ENCODE data around the gene CCDC50. TPM values are rescaled to one million over a fixed set of nuclear protein-coding genes. Genes with fewer than 3 reads are reported as not detected.

CCDC50 gene, protein sequence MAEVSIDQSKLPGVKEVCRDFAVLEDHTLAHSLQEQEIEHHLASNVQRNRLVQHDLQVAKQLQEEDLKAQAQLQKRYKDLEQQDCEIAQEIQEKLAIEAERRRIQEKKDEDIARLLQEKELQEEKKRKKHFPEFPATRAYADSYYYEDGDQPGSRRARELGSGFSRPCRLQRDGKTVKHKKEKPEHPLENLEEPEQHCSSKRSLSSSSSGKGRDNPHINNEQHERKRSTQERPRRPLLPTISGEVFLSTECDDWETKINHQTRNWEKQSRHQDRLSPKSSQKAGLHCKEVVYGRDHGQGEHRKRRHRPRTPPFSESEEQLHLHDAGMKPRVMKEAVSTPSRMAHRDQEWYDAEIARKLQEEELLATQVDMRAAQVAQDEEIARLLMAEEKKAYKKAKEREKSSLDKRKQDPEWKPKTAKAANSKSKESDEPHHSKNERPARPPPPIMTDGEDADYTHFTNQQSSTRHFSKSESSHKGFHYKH
- total RNA-seq (1 to 10 TPM; 4.0 to 9.7 (median 9.7) TPM), total RNA-seq (5.0 to 28.8 (median 14.2) reads per million in 29 experiments)
- 6.3 TPM for total RNA-seq (2013)

DNA sequence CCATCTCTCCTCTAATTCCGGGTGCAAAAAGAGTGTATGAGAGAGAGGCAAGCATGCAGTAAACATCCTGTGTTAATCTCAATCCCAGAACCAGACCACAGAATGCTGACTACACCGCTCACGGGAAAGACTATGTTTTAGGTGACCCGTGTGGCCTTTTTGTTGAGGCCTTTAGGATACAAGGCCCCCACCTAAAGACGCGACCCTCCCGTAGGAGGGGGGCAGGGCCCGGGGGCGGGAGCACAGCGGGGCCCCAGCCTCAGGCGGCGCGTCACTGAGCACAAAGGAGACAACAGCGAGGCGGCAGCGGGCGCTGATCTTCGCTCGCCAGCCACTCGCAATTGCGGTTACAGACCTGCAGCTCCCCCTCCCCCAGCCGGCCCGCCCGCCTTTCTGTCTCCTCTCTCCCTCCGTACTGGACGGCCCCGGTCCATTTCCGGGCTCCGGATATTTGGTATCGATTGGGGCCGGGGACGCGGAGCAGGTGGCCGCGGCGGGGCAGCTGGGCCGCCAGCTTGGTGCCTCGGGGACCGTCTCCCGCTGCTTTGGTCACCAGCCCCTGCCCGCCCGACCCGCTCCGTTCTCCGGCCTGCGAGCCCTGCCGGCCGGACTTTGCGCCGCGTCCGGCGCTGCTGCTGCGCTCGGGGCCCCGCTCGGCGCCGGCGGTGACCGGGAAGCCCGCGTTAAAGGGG lies at the start of gene CCDC50:
CCDC50 (plus strand) TSS at position 433 of the 692 bp plus-strand sequence. CDS start 281 bp downstream, outside the sequence.
- peak within 1 kb of the TSS; percentile 62 to 84 for H3K27ac Mint-ChIP-seq
- H3K4me1 Mint-ChIP-seq = peaks cover 15 to 38% (median 20%) of the 10 kb centered on the region in 3 donors
- peak; percentile 35 to 74 (median 56) for ATAC-seq (replicated peaks in 1 of 4)
- Histone ChIP-seq H3K4me3 (ENCODE audit: control insufficient read depth in 1 of 2, extremely low read depth in 1 of 2, low read length in 1 of 2) (peak within 1 kb of the TSS; percentile 54 to 77), H3K9me3 (no peaks in the 10 kb centered on the region), H3K27ac (ENCODE audit: low read length) (peak within 1 kb of the TSS; percentile 18), H3K27me3 (replicated peaks in 1 of 2; ENCODE audit: control insufficient read depth in 2 of 2, extremely low read depth in 1 of 2, insufficient read depth in 2 of 2, low read length in 1 of 2) (peaks cover 2 to 13% of the 10 kb centered on the region in 2 experiments), H3K36me3 (ENCODE audit: control insufficient read depth in 2 of 2, extremely low read depth in 1 of 2, insufficient read depth in 1 of 2, low read length in 1 of 2) (no peaks in the 10 kb centered on the region), H3K4me1 (ENCODE audit: control insufficient read depth in 1 of 2, extremely low read depth in 1 of 2, insufficient read depth in 2 of 2, low read length in 2 of 2) (peaks cover 9 to 16% of the 10 kb centered on the region in 2 experiments)
- ChIA-PET CTCF (no interaction called here), POLR2A (no interaction called here)
- H3K36me3 Mint-ChIP-seq = no peaks in the 10 kb centered on the region
- WGBS (ENCODE audit: insufficient coverage) = 2% methylated on average over 61 of the region's 63 CpGs
- H3K27me3 Mint-ChIP-seq = peaks cover 6 to 15% of the 10 kb centered on the region in 2 donors
- DNase-seq = peak in 28 of 35 experiments; percentile 4 to 53 (median 26)
- peak within 1 kb of the TSS; percentile 70 to 78 (median 74) for H3K4me3 Mint-ChIP-seq
- no peaks in the 10 kb centered on the region for H3K9me3 Mint-ChIP-seq

DNA sequence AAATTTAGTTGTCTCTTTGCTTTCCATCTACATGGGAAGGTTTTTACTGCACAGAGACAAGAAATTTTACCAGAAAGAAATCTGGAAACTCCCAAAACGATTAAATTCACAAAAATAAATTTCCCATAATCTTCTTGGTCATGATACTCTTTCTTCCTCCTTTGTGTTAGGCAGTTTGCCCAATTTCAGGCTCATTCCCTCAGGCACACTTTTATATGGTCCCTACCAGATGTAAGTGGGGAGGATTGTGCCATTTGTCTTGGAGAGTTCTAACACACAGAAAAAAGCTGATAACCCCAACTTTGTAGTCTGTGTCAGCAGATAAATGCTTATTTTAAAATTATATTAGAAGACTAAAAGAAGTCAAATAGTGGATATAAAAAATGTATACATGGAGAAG lies 49.1 kb upstream of the CCDC50 start:
- Mint-ChIP-seq H3K9me3 (peaks cover 0 to 1% (median under 1%) of the 10 kb centered on the region in 3 donors), H3K4me1 (no peaks in the 10 kb centered on the region), H3K27ac (no peak overlapping the region), H3K36me3 (no peaks in the 10 kb centered on the region), H3K27me3 (no peaks in the 10 kb centered on the region), H3K4me3 (no peak overlapping the region)
- Histone ChIP-seq H3K27me3 (replicated peaks in 1 of 2; ENCODE audit: control insufficient read depth in 2 of 2, extremely low read depth in 1 of 2, insufficient read depth in 2 of 2, low read length in 1 of 2) (no peaks in the 10 kb centered on the region), H3K27ac (ENCODE audit: low read length) (no peak overlapping the region), H3K4me3 (ENCODE audit: control insufficient read depth in 1 of 2, extremely low read depth in 1 of 2, low read length in 1 of 2) (no peak overlapping the region), H3K4me1 (ENCODE audit: control insufficient read depth in 1 of 2, extremely low read depth in 1 of 2, insufficient read depth in 2 of 2, low read length in 2 of 2) (no peaks in the 10 kb centered on the region), H3K9me3 (no peaks in the 10 kb centered on the region), H3K36me3 (ENCODE audit: control insufficient read depth in 2 of 2, extremely low read depth in 1 of 2, insufficient read depth in 1 of 2, low read length in 1 of 2) (no peaks in the 10 kb centered on the region)
- ATAC-seq (replicated peaks in 1 of 4) = no peak
- CTCF ChIA-PET = no interaction called here
- WGBS (ENCODE audit: insufficient coverage) = no CpG with 5 or more reads among the region's 1 CpG
- no peak for DNase-seq
- POLR2A ChIA-PET = no interaction called here

DNA sequence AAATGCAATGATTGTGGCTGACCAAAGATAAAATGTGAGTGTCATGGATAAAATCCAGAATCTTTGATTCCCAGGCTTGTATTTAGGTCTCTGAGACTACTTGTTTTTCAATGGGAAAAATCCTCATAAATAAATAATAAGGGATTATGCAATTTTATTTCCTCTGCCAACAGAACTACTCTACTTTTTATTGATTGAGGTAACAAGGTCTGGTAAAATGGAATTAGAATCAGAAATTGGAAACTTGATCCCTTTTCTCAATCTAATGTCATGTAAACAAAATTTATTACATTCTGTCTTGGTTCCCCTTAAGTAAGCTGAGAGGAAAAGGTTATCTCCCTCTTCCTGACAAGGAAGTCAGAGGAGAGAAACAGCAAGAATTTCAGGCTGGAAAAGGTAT lies 48.3 kb upstream of the CCDC50 start:
- ChIA-PET CTCF (interaction anchor here in 1 of 2 donors (0.8 kb wide), 1 partner anchor 64 kb away, joined by 3 read pairs; no protein-coding TSS in a partner anchor), POLR2A (no interaction called here)
- H3K27me3 Mint-ChIP-seq = no peaks in the 10 kb centered on the region
- no peak for DNase-seq
- H3K27ac Mint-ChIP-seq = no peak overlapping the region
- H3K36me3 ChIP-seq (ENCODE audit: control insufficient read depth in 2 of 2, extremely low read depth in 1 of 2, insufficient read depth in 1 of 2, low read length in 1 of 2) = no peaks in the 10 kb centered on the region
- no peak overlapping the region for H3K4me3 ChIP-seq (ENCODE audit: control insufficient read depth in 1 of 2, extremely low read depth in 1 of 2, low read length in 1 of 2)
- H3K27ac ChIP-seq (ENCODE audit: low read length) = no peak overlapping the region
- no peak overlapping the region for H3K4me3 Mint-ChIP-seq
- no peaks in the 10 kb centered on the region for H3K36me3 Mint-ChIP-seq
- H3K4me1 Mint-ChIP-seq = no peaks in the 10 kb centered on the region
- H3K4me1 ChIP-seq (ENCODE audit: control insufficient read depth in 1 of 2, extremely low read depth in 1 of 2, insufficient read depth in 2 of 2, low read length in 2 of 2) = no peaks in the 10 kb centered on the region
- H3K27me3 ChIP-seq (replicated peaks in 1 of 2; ENCODE audit: control insufficient read depth in 2 of 2, extremely low read depth in 1 of 2, insufficient read depth in 2 of 2, low read length in 1 of 2) = no peaks in the 10 kb centered on the region
- no peak for ATAC-seq (replicated peaks in 1 of 4)
- peaks cover 0 to 3% (median 2%) of the 10 kb centered on the region in 3 donors for H3K9me3 Mint-ChIP-seq
- H3K9me3 ChIP-seq = no peaks in the 10 kb centered on the region

DNA sequence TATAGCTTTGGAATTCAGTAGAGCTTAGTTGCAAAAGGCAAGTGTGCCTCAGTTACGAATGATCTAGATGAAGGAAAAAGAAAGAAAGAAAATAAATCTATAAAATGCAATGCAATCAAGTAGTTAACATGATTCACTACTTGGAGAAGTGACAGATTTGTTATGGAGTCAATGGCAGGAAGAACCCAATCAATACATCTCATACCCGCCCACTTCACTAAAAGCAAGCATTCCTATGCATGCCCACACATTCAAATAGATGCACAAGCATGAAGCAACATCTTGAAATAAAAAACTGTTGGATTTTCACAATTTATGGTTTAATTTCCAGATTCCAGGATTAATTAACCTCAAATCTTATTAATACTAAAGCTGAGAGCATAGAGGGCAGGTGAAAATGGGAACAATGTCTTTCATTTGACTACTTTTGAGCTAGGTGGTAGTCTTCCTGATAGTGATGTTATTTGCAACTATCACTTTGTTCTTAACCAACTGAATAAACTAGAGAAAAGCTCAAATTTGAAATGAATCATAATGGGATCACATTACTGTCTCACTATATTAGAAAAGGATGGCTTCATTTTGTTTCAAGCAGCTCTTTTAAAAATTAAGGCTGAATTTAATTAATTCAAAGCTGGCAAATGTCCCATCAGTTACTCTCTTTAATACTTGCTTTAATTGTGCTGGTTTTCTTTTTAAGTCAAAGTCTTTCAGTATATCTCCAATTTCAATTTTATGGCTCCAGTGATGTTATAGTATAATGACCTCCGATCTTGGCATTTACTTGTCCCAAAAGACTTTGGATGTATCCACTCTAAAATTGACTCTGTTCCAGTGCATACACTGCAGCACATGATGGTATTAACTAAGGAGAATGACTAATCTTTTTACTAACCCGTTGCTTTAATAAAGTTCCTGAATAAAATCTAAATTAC lies 46.7 kb upstream of the CCDC50 start:
- ATAC-seq (replicated peaks in 1 of 4) (no peak), DNase-seq (no peak)
- CTCF ChIA-PET = no interaction called here
- WGBS (ENCODE audit: insufficient coverage) = no CpG with 5 or more reads among the region's 4 CpGs
- POLR2A ChIA-PET = no interaction called here
- H3K27me3 Mint-ChIP-seq = no peaks in the 10 kb centered on the region
- Histone ChIP-seq H3K27me3 (replicated peaks in 1 of 2; ENCODE audit: control insufficient read depth in 2 of 2, extremely low read depth in 1 of 2, insufficient read depth in 2 of 2, low read length in 1 of 2) (no peaks in the 10 kb centered on the region), H3K4me1 (ENCODE audit: control insufficient read depth in 1 of 2, extremely low read depth in 1 of 2, insufficient read depth in 2 of 2, low read length in 2 of 2) (no peaks in the 10 kb centered on the region), H3K4me3 (ENCODE audit: control insufficient read depth in 1 of 2, extremely low read depth in 1 of 2, low read length in 1 of 2) (no peak overlapping the region), H3K36me3 (ENCODE audit: control insufficient read depth in 2 of 2, extremely low read depth in 1 of 2, insufficient read depth in 1 of 2, low read length in 1 of 2) (no peaks in the 10 kb centered on the region), H3K27ac (ENCODE audit: low read length) (no peak overlapping the region), H3K9me3 (no peaks in the 10 kb centered on the region)
- no peaks in the 10 kb centered on the region for H3K4me1 Mint-ChIP-seq
- H3K4me3 Mint-ChIP-seq = no peak overlapping the region
- no peaks in the 10 kb centered on the region for H3K36me3 Mint-ChIP-seq
- no peak overlapping the region for H3K27ac Mint-ChIP-seq
- peaks cover 0 to 3% (median 2%) of the 10 kb centered on the region in 3 donors for H3K9me3 Mint-ChIP-seq

DNA sequence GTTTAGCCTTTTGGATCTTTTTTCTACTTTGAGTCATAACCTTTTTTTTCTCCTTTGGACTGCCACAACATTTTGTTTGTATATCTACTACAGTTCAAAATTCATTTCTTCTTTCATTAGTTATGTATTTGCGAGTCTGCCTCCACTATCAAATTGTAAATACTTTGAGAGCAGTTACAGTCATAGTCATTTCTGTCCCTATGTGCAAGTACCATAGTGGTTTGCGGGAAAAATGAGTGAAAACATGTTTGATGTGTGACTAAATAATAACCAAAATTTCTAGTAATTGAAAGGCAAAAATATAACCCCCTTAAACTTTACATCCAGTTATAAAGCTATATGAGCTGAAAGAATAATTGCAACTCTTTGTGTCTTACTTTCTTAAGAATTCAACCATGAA lies 45.8 kb upstream of the CCDC50 start:
- Histone ChIP-seq H3K9me3 (no peaks in the 10 kb centered on the region), H3K4me3 (ENCODE audit: control insufficient read depth in 1 of 2, extremely low read depth in 1 of 2, low read length in 1 of 2) (no peak overlapping the region), H3K4me1 (ENCODE audit: control insufficient read depth in 1 of 2, extremely low read depth in 1 of 2, insufficient read depth in 2 of 2, low read length in 2 of 2) (no peaks in the 10 kb centered on the region), H3K27ac (ENCODE audit: low read length) (no peak overlapping the region), H3K27me3 (replicated peaks in 1 of 2; ENCODE audit: control insufficient read depth in 2 of 2, extremely low read depth in 1 of 2, insufficient read depth in 2 of 2, low read length in 1 of 2) (no peaks in the 10 kb centered on the region), H3K36me3 (ENCODE audit: control insufficient read depth in 2 of 2, extremely low read depth in 1 of 2, insufficient read depth in 1 of 2, low read length in 1 of 2) (no peaks in the 10 kb centered on the region)
- ChIA-PET CTCF (no interaction called here), POLR2A (no interaction called here)
- WGBS (ENCODE audit: insufficient coverage) = no CpG with 5 or more reads among the region's 2 CpGs
- Mint-ChIP-seq H3K9me3 (peaks cover 0 to 3% (median 2%) of the 10 kb centered on the region in 3 donors), H3K27ac (no peak overlapping the region), H3K4me1 (no peaks in the 10 kb centered on the region), H3K4me3 (no peak overlapping the region), H3K36me3 (no peaks in the 10 kb centered on the region), H3K27me3 (no peaks in the 10 kb centered on the region)
- no peak for ATAC-seq (replicated peaks in 1 of 4)
- DNase-seq = no peak

All from T-cell (primary cell).